ENCODE measurements around the gene ATMIN. TPM values are rescaled to one million over a fixed set of nuclear protein-coding genes. Genes with fewer than 3 reads are reported as not detected.
A peak's percentile ranks its signal among the peaks of the same experiment; 100 is the strongest.

The ATMIN gene
- total and polyA plus RNA-seq, 10 of the 15 experiments (the other 5 are each of a cell fraction or from before 2014, with no cell fraction given): 5.2 to 28.9 (median 18.3) TPM

DNA sequence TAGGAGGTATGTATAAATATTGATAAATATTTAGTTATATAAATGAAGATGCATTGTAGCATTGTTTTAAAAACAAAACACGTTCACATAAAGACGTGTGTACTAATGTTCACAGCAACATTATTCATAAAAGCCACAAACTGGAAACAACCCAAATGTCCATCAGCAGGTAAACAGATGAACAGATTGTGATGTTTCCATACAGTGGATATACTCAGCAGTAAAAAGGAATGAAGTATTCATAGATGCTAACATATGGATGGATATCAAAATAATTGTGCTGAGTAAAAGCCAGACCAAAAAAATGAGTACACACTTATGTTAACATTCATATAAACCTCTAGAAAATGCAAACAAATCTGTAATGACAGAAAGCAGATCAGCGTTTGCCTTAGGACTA is 22.7 kb upstream of the ATMIN start:
- no TSS peak for BruUV-seq (replicated peaks)
- DNase-seq (ENCODE audit: low read depth, low spot score) (no peak), ATAC-seq (no peak), FAIRE-seq (no peak)
- Histone ChIP-seq H3K4me2 (ENCODE audit: control insufficient read depth, insufficient read depth) (no peak overlapping the region), H4K20me1 (ENCODE audit: control insufficient read depth, insufficient read depth) (no peaks in the 10 kb centered on the region), H2AFZ (ENCODE audit: control insufficient read depth, low read depth, low read length) (no peak overlapping the region), H3K36me3 (ENCODE audit: control insufficient read depth in 2 of 2, insufficient read depth in 2 of 2, low read length in 1 of 2) (peaks cover 11 to 23% of the 10 kb centered on the region in 2 experiments), H3K27me3 (replicated peaks in 1 of 2; ENCODE audit: control insufficient read depth in 2 of 2, insufficient read depth in 2 of 2, low read length in 1 of 2) (no peaks in the 10 kb centered on the region), H3K79me2 (ENCODE audit: control insufficient read depth, insufficient read depth, low read length) (peaks cover 27% of the 10 kb centered on the region), H3K9me3 (replicated peaks; ENCODE audit: control insufficient read depth, insufficient read depth, low read length) (no peaks in the 10 kb centered on the region), H3K9ac (ENCODE audit: control insufficient read depth, insufficient read depth, low read length) (no peak overlapping the region), H3K4me1 (ENCODE audit: control insufficient read depth, insufficient read depth, low read length) (peaks cover 10% of the 10 kb centered on the region), H3K27ac (ENCODE audit: control insufficient read depth, insufficient read depth) (no peak overlapping the region), H3K4me3 (no peak overlapping the region)
- POLR2A ChIA-PET: no interaction called here
- no peak for TF ChIP-seq NR2F1 (conservative IDR thresholded peaks at IDR 0.05)
- TF ChIP-seq, protein P1, sequence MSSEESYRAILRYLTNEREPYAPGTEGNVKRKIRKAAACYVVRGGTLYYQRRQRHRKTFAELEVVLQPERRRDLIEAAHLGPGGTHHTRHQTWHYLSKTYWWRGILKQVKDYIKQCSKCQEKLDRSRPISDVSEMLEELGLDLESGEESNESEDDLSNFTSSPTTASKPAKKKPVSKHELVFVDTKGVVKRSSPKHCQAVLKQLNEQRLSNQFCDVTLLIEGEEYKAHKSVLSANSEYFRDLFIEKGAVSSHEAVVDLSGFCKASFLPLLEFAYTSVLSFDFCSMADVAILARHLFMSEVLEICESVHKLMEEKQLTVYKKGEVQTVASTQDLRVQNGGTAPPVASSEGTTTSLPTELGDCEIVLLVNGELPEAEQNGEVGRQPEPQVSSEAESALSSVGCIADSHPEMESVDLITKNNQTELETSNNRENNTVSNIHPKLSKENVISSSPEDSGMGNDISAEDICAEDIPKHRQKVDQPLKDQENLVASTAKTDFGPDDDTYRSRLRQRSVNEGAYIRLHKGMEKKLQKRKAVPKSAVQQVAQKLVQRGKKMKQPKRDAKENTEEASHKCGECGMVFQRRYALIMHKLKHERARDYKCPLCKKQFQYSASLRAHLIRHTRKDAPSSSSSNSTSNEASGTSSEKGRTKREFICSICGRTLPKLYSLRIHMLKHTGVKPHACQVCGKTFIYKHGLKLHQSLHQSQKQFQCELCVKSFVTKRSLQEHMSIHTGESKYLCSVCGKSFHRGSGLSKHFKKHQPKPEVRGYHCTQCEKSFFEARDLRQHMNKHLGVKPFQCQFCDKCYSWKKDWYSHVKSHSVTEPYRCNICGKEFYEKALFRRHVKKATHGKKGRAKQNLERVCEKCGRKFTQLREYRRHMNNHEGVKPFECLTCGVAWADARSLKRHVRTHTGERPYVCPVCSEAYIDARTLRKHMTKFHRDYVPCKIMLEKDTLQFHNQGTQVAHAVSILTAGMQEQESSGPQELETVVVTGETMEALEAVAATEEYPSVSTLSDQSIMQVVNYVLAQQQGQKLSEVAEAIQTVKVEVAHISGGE (CRISPR knock-in tag; IDR thresholded peaks at IDR 0.05): no peak
- TF ChIP-seq SP1 (IDR thresholded peaks at IDR 0.05; ENCODE audit: low read depth, low read length): no peak
- TF ChIP-seq CBX5 (IDR thresholded peaks at IDR 0.05; ENCODE audit: low read depth): no peak
- in situ Hi-C loops (cut with MboI) (no loop called here), intact Hi-C loops (cut with micrococcal nuclease; ENCODE audit: unreplicated experiment) (no loop called here)
- SMC1A ChIA-PET (ENCODE audit: uncharacterized antibody, unreplicated experiment): no interaction called here
- 96% methylated on average over 3 of the region's 3 CpGs for WGBS (ENCODE audit: insufficient coverage, insufficient replicate concordance, low lambda C conversion rate, missing lambda C conversion rate)
- CTCF ChIA-PET: no interaction called here
- RAD21 ChIA-PET (ENCODE audit: unreplicated experiment): no interaction called here

DNA sequence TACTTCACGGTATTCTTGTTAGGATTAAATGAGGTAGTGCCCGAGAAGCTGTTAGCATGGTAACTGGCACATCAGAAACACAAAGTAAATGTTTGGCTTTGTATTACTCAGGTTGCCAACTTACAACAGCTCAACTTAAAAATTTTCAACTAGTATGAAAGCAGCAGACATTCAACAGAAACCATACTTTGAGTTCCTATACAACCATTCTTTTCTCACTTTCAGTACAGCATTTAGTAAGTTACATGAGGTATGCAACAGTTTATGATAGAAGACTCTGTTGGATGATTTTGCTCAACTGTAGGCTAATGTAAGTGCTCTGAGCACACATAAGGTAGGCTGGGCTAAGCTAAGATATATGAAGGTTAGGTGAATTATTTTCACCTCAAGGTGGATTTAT is 21.0 kb upstream of the ATMIN start:
- DNase-seq (ENCODE audit: low read depth, low spot score) (no peak), ATAC-seq (peak; percentile 40), FAIRE-seq (peak; percentile 31)
- Histone ChIP-seq H3K4me1 (ENCODE audit: control insufficient read depth, insufficient read depth, low read length) (peaks cover 4% of the 10 kb centered on the region; the same call in 1 of the 2 replicates), H4K20me1 (ENCODE audit: control insufficient read depth, insufficient read depth) (no peaks in the 10 kb centered on the region), H2AFZ (ENCODE audit: control insufficient read depth, low read depth, low read length) (no peak overlapping the region), H3K9ac (ENCODE audit: control insufficient read depth, insufficient read depth, low read length) (no peak overlapping the region), H3K4me2 (ENCODE audit: control insufficient read depth, insufficient read depth) (no peak overlapping the region), H3K4me3 (no peak overlapping the region), H3K9me3 (replicated peaks; ENCODE audit: control insufficient read depth, insufficient read depth, low read length) (no peaks in the 10 kb centered on the region), H3K36me3 (ENCODE audit: control insufficient read depth in 2 of 2, insufficient read depth in 2 of 2, low read length in 1 of 2) (peaks cover 11 to 26% of the 10 kb centered on the region in 2 experiments), H3K27me3 (replicated peaks in 1 of 2; ENCODE audit: control insufficient read depth in 2 of 2, insufficient read depth in 2 of 2, low read length in 1 of 2) (no peaks in the 10 kb centered on the region), H3K79me2 (ENCODE audit: control insufficient read depth, insufficient read depth, low read length) (peaks cover 10% of the 10 kb centered on the region), H3K27ac (ENCODE audit: control insufficient read depth, insufficient read depth) (no peak overlapping the region)
- no TSS peak for BruUV-seq (replicated peaks)
- intact Hi-C loops (cut with micrococcal nuclease; ENCODE audit: unreplicated experiment) (no loop called here), in situ Hi-C loops (cut with MboI) (no loop called here)
- ChIA-PET SMC1A (ENCODE audit: uncharacterized antibody, unreplicated experiment) (interaction anchor here (0.8 kb wide), 1 partner anchor 10 kb away, joined by 3 read pairs; no protein-coding TSS in a partner anchor), RAD21 (ENCODE audit: unreplicated experiment) (no interaction called here), CTCF (interaction anchor here (0.7 to 1.7 kb wide), 3 partner anchors 10 to 21 kb away, joined by 3 read pairs; partner anchors contain the start of gene ATMIN), POLR2A (interaction anchor here (0.7 kb wide), 1 partner anchor 17 kb away, joined by 3 read pairs; no protein-coding TSS in a partner anchor)
- 97% methylated on average over 2 of the region's 2 CpGs for WGBS (ENCODE audit: insufficient coverage, insufficient replicate concordance, low lambda C conversion rate, missing lambda C conversion rate)
- TF ChIP-seq SMAD1 (IDR thresholded peaks at IDR 0.05; ENCODE audit: low read depth, partially characterized antibody) (no peak), CBFB (IDR thresholded peaks at IDR 0.05; ENCODE audit: low read depth) (no peak), SIX5 (IDR thresholded peaks at IDR 0.05; ENCODE audit: low read depth, low read length, severe bottlenecking) (no peak)
- TF ChIP-seq, protein P2, sequence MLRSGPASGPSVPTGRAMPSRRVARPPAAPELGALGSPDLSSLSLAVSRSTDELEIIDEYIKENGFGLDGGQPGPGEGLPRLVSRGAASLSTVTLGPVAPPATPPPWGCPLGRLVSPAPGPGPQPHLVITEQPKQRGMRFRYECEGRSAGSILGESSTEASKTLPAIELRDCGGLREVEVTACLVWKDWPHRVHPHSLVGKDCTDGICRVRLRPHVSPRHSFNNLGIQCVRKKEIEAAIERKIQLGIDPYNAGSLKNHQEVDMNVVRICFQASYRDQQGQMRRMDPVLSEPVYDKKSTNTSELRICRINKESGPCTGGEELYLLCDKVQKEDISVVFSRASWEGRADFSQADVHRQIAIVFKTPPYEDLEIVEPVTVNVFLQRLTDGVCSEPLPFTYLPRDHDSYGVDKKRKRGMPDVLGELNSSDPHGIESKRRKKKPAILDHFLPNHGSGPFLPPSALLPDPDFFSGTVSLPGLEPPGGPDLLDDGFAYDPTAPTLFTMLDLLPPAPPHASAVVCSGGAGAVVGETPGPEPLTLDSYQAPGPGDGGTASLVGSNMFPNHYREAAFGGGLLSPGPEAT (IDR thresholded peaks at IDR 0.05; ENCODE audit: low read depth): no peak
